Stimulated activated CD8-positive, alpha-beta memory T cell treated with anti-CD3 and anti-CD28 coated beads, Interleukin-7, amount 100 ng/mL, for 24 hours (primary cell): ENCODE data around the gene EPHA5.

Experiments used
- DNase-seq: peaks from one replicate; pipeline ENCODE4 v3.0.0-alpha.2; 2020; ENCODE audit warnings: low read depth

Gene EPHA5

GRCh38 chr4:65624651-65625050 is 45.6 kb downstream of the EPHA5 start:
- no peak for DNase-seq

GRCh38 chr4:65623506-65623905 is 46.8 kb downstream of the EPHA5 start:
- DNase-seq, result no peak

DNA sequence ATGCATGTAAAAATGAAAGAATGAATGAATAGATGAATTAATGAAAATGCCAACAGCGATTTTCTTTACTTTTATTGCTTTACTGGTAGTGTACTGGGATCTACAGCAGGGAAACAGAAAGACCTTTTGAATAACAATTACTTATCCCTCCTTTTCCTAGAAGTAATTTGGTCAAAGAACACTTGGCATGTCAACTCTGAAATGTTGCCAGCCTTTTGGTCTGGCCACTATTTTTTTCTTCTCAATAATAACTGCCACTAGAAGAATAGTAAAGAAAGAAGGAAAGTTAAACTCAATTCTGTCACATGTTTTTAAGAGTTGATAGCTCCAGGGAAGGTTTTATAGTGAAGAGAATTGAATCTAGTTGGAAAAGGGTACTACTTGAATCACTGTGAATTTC is 52.9 kb downstream of the EPHA5 start:
- no peak for DNase-seq

- DNase-seq, result no peak
Measured at GRCh38 chr4:65604515-65604914, 65.8 kb downstream of the EPHA5 start.

DNA sequence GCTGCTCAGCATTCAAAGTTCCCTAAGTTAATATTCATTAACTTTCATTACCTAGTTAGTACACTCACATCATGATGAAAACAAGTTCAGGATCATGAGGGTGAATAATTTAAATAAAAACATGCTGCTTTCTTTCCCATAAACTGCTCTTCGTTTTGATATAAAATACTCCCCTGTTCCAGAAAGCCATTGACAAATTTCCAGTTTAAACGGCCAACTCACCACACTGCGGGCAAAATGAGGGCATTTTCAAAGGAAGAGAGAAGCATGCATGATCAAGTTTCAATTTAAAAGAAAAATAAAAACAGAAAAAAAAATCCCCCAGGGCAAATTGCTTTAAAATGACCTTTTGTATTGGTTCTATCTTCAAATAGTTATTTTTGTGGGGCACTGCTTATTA is 69.6 kb downstream of the EPHA5 start:
- DNase-seq, result no peak

- DNase-seq, result no peak
Measured at GRCh38 chr4:65599340-65599739, 70.9 kb downstream of the EPHA5 start.

- DNase-seq, result no peak
Measured at GRCh38 chr4:65597697-65598096, 72.6 kb downstream of the EPHA5 start.

DNA sequence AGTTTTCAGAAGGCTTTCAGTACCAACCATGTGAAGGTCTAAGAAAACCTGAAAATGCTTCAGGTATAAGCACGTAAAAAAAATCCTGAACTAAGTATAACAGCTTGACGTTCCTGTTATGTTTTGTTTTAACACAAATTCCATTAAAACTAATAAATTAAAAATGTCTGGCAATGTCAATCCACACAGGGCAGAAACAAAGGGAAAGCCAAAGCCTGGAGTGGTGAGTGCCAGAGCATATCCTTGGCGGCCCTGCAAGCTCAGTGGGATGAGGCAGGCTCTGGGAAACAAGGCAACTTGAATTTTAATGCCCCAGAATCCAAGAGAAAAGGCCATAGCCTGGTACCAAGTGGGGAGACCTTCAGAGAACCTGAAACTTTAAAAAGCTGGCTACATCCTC is 78.2 kb downstream of the EPHA5 start:
- no peak for DNase-seq

- DNase-seq, result no peak
Measured at GRCh38 chr4:65589921-65590320, 80.4 kb downstream of the EPHA5 start.

DNA sequence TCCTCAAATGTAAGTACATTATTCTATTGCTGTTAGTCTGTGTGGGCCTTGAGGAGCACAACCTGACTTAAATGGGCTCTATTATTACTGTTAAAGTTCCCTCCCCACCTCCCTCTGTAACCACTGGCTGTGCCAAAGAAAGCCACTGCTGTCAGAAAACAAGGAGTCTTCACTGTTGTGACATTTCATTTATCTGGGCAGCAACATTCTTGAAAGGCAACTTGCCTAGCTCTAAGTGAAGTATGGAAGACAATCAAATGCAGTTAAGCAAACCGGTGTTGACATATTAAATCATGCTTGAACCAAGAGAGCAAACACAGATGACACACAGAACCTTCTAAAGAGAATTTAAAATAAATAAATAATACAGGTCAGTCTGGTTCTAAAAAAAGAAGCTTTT is 81.0 kb downstream of the EPHA5 start:
- DNase-seq, result no peak

- no peak for DNase-seq
Measured at GRCh38 chr4:65580551-65580950, 89.7 kb downstream of the EPHA5 start.

DNA sequence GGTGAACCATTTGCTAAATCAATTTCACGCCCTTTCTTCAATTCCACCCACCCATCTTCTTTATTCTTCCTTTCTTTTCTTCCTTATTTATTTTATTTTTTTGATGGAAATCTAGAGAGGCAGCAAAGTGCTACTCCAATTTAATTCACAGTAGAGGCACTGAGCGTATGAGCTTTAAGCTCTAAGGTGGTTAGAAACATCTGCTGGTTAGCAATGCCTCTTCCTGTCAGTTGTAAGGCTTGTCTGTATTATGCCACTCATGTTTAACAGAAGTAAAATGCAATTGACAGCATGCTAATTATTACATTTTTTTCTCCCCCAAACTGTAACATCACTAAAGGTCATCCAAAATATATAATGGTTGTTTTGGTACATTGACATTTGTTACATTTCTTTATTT is 103.8 kb downstream of the EPHA5 start:
- DNase-seq, result no peak

GRCh38 chr4:65561164-65561563 is 109.1 kb downstream of the EPHA5 start:
- no peak for DNase-seq

DNA sequence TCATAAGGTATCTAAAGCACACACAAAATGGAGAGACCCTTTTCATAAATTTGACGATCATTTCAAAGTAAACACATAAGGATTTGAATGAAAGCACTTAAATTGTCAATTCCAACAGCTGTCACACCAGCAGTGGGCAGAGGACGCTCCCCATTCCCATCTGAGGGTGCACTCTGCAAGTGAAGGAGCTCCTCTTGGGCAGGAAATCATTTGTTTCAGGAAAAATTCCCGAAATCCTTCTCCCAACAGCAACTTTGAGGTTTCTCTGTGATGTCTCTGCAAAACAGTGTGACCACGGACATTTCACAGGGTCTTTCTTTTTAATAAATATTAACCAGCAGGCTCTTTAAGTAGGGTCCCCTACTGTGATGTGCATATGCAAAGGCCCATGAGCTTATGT is 111.0 kb downstream of the EPHA5 start:
- DNase-seq, result no peak

DNA sequence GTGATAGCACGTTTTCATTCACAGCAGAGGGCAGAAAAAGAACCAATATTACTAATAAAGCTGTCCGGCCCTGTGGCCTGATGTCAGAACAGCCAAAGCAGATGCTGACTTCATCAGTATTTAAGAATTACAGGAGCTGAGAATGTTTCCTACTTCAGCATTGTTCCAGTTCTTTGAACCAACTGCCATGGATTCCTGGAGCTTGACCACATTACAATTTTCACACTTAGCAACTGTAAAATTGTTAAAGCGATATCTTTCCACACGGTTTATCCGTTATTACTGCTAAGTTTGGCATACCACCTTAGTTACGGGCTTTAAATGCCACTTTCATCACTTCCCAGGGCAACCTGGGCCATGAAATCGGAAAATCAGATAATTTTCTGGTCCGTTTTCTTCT is 118.2 kb downstream of the EPHA5 start:
- no peak for DNase-seq

- no peak for DNase-seq
Measured at GRCh38 chr4:65550500-65550899, 119.8 kb downstream of the EPHA5 start.

- no peak for DNase-seq
Measured at GRCh38 chr4:65546882-65547416, 123.3 kb downstream of the EPHA5 start.

- DNase-seq, result no peak
Measured at GRCh38 chr4:65538571-65538970, 131.7 kb downstream of the EPHA5 start.

DNA sequence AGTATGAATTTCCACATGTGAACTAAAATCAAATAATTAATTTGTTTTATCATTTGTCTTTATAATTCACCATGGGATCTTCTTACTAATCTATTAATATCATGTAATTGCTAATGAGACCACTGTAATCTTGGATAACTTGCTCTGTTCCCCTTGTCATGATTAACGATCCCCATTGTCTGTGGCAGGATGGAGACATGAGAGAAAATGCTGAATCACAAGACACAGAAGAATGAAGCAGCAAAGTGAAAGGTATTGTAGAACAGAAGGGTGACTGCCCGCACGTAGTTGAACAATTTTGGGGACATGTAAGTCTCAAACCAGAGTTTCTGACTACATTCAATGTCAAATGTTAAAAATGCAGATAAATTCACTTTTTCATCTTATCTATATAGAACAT is 135.2 kb downstream of the EPHA5 start:
- DNase-seq, result no peak

GRCh38 chr4:65521666-65522065 is 148.6 kb downstream of the EPHA5 start:
- DNase-seq, result no peak

- no peak for DNase-seq
Measured at GRCh38 chr4:65515646-65516045, 154.6 kb downstream of the EPHA5 start.

GRCh38 chr4:65510976-65511375 is 159.3 kb downstream of the EPHA5 start:
- DNase-seq, result no peak

DNA sequence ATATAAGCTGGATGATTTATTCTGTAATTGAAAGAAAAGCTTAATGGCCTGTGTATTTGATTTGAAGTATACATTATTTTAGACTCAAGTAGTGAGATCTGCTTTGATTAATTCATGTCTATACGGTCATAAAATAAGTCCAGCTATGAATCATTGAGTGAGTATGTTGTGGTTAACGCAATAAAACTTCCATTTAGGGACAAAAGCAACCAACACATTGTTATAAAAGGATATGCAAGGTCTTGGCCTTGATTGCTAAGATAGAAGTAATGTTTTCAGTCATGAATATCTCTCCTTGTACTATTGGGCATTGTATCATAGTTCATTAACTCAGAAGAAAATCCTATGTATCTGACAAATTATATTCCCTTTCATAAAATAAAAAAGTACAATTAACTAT is 162.1 kb downstream of the EPHA5 start:
- DNase-seq, result no peak

DNA sequence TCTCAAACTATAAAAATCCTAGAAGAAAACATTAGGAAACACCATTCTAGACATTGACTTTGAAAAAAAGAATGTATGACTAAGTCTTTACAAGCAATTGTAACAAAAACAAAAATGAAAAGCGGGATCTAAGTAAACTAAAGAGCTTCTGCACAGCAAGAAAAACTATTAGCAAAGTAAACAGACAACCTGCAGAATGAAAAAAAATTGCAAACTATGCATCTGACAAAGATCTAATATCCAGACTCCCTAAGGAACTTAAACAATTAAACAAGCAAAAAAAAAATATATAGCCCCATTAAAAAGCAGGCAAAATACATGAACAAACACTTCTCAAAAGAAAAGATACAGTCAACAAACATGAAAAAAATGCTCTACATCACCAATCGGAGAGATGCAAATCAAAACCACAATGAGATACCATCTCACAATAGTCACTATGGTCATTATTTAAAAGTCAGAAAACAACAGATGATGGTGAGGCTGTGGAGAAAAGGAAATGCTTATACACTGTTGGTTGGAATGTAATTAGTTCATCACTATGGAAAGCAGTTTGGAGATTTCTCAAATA is 168.1 kb downstream of the EPHA5 start:
- no peak for DNase-seq

- DNase-seq, result no peak
Measured at GRCh38 chr4:65498606-65499005, 171.7 kb downstream of the EPHA5 start.
